Spleen (tissue), 7 donors: Measurements from ENCODE around the gene TBC1D19.
A peak's percentile ranks its signal among the peaks of the same experiment; 100 is the strongest.

Experiments
- POLR2A ChIP-seq, 3 donors: fragments of 450-650 bp; IDR thresholded peaks; one replicate each; pipeline ENCODE4 v1.5.1; 2017; ENCODE audit warnings: antibody characterized with exemption in 3 of 3, mild to moderate bottlenecking in 1 of 3
- POLR2AphosphoS5 ChIP-seq, 3 donors: sonication (generic); formaldehyde crosslinking; IDR thresholded peaks; one replicate each; pipeline ENCODE4 v1.5.1; 2017; ENCODE audit warnings: antibody characterized with exemption in 3 of 3
- TF ChIP-seq, protein P1 (sequence below), 11 experiments: fragments of 200-600 bp in 7 of 11; fragments of 450-650 bp in 4 of 11; sonication (generic) in 4 of 11; IDR thresholded peaks in 8 of 11; conservative IDR thresholded peaks in 3 of 11; 1 replicate in 7 of 11; 2 replicates in 4 of 11; pipeline versions ENCODE4 v1.4.0 to v1.8.0; 2016 to 2021; ENCODE audit warnings: antibody characterized with exemption in 11 of 11, inconsistent platforms in 4 of 11, mild to moderate bottlenecking in 1 of 11
- donor health status: DM: no; HTN: no; CAD: no; lungs with moderate emphysema.
- donor health status: DM: no; HTN: no; CAD: no.
- donor health status: DM: no; HTN: no; CAD: no.

DNA sequence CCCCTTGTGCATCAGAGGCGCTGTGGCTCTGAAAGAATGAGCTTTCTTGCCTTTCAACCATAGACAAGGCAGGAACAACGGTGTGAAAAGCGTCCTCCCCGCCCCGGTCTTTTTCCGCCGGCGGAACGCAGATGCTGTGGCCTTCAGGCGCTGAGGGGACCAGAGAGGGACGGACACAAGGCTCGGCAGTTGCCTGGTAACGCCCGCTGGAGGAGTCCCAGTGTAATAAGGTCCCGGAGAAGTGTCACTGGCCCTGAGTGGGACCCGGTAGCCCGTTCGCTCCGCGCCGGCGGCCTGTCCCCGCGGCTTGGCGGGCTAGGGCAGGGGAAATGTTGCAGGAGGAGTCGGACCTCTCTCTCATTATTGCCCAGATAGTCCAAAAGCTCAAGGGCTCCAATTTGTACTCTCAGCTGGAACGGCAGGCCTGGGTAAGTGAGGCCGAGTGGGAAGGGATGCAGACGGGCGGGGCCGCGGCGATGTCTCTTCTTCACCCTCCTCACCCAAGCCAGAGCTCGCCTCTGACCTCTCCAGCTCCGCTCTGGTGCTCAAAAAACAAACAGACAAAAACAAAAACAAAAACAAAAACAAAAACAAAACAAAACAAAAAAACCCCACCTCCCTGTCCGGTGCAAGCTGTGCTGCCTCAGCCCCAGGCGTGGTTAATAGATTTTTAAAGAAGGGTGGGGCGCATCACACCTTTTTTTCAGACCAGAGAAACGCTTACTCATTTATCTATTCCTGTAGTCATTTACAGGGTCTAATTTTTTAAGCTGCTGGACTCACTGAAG lies at the start of gene TBC1D19:
- TF ChIP-seq POLR2A (IDR thresholded peaks at IDR 0.05) (peak in 1 of 3 donors; percentile 28), POLR2AphosphoS5 (IDR thresholded peaks at IDR 0.05) (peak; percentile 83 to 87 (median 84))
- TF ChIP-seq, protein P1, sequence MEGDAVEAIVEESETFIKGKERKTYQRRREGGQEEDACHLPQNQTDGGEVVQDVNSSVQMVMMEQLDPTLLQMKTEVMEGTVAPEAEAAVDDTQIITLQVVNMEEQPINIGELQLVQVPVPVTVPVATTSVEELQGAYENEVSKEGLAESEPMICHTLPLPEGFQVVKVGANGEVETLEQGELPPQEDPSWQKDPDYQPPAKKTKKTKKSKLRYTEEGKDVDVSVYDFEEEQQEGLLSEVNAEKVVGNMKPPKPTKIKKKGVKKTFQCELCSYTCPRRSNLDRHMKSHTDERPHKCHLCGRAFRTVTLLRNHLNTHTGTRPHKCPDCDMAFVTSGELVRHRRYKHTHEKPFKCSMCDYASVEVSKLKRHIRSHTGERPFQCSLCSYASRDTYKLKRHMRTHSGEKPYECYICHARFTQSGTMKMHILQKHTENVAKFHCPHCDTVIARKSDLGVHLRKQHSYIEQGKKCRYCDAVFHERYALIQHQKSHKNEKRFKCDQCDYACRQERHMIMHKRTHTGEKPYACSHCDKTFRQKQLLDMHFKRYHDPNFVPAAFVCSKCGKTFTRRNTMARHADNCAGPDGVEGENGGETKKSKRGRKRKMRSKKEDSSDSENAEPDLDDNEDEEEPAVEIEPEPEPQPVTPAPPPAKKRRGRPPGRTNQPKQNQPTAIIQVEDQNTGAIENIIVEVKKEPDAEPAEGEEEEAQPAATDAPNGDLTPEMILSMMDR (IDR thresholded peaks at IDR 0.05 in 8 of 11, conservative IDR thresholded peaks at IDR 0.05 in 3 of 11): no peak
